ENCODE measurements around the gene TMEM131.

DNA sequence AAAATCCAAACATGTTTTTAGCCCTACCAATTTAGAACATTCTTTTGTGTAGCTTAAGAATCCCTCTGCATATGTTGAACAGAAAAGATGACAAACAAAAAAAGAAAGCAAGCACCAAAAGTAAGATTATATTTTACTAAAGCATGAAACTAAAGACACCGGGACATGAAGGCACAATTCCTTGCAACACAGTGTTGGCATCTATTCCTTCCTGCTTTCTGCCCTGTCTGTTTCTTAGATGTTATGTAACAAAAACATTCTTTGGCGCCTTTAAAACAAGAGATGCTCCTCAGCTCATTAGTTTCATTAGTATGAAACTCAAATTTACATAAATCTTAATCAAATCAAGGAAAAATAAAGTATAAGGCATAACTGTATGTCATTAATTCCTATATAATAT, 106.6 kb downstream of the TMEM131 start:
- TF ChIP-seq EP300 (IDR thresholded peaks at IDR 0.05) (no peak), POLR2A (IDR thresholded peaks at IDR 0.05) (no peak)
- TF ChIP-seq, protein P1, sequence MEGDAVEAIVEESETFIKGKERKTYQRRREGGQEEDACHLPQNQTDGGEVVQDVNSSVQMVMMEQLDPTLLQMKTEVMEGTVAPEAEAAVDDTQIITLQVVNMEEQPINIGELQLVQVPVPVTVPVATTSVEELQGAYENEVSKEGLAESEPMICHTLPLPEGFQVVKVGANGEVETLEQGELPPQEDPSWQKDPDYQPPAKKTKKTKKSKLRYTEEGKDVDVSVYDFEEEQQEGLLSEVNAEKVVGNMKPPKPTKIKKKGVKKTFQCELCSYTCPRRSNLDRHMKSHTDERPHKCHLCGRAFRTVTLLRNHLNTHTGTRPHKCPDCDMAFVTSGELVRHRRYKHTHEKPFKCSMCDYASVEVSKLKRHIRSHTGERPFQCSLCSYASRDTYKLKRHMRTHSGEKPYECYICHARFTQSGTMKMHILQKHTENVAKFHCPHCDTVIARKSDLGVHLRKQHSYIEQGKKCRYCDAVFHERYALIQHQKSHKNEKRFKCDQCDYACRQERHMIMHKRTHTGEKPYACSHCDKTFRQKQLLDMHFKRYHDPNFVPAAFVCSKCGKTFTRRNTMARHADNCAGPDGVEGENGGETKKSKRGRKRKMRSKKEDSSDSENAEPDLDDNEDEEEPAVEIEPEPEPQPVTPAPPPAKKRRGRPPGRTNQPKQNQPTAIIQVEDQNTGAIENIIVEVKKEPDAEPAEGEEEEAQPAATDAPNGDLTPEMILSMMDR (IDR thresholded peaks at IDR 0.05) = no peak

All from upper lobe of left lung (tissue), 4 donors.